ENCODE measurements around the gene RPS6KC1. TPM values are rescaled to one million over a fixed set of nuclear protein-coding genes. Genes with fewer than 3 reads are reported as not detected.

The RPS6KC1 gene
- total and polyA plus RNA-seq, 2 of the 4 experiments (the other 2 are of a cell fraction): 7.9 to 23.7 TPM

- H3K4me1 ChIP-seq (ENCODE audit: control insufficient read depth, insufficient read depth, low read length): no peaks in the 10 kb centered on the region
- intact Hi-C loops (cut with micrococcal nuclease): no loop called here
- no peak overlapping the region for H3K9ac ChIP-seq (ENCODE audit: low read depth, low read length)
- WGBS, 2 experiments (ENCODE audit: extremely low coverage in 2 of 2, insufficient read length in 1 of 2): 100% methylated on average over 1 of the region's 5 CpGs; no CpG with 5 or more reads in 1 of the 2 experiments
- no peaks in the 10 kb centered on the region for H3K36me3 ChIP-seq (ENCODE audit: control insufficient read depth, insufficient read depth, low read length)
- in situ Hi-C loops (cut with MboI; ENCODE audit: low sequenced_read_pairs): no loop called here
- ChIA-PET POLR2A (ENCODE audit: unreplicated experiment) (no interaction called here), CTCF (interaction anchor here (1.5 kb wide), 1 partner anchor 9 kb away, joined by 3 read pairs; no protein-coding TSS in a partner anchor)
- no peak overlapping the region for H2BK15ac ChIP-seq (ENCODE audit: low read depth, low read length)
- dilution Hi-C loops (cut with HindIII; ENCODE audit: low sequenced_read_pairs, unreplicated experiment): no loop called here
- H3K27ac ChIP-seq (ENCODE audit: insufficient read depth, low read length): no peak overlapping the region
- no peak overlapping the region for H2BK20ac ChIP-seq (ENCODE audit: low read depth, low read length)
- H4K5ac ChIP-seq (ENCODE audit: low read depth, low read length): no peak overlapping the region
- no peak overlapping the region for H4K8ac ChIP-seq (ENCODE audit: low read depth in 2 of 2, low read length in 2 of 2)
- DNase-seq (no peak), ATAC-seq (ENCODE audit: low read depth) (no peak)
- H3K9me3 ChIP-seq (ENCODE audit: control insufficient read depth, insufficient read depth, low read length): no peaks in the 10 kb centered on the region
- no peaks in the 10 kb centered on the region for H4K20me1 ChIP-seq (ENCODE audit: insufficient read depth, low read length)
- no peak overlapping the region for H2AK9ac ChIP-seq (replicated peaks; ENCODE audit: low read depth, low read length, poor library complexity)
- no peaks in the 10 kb centered on the region for H3K27me3 ChIP-seq (ENCODE audit: control insufficient read depth, insufficient read depth, low read length)
- H2AK5ac ChIP-seq (ENCODE audit: low read depth, low read length): no peak overlapping the region
- H2BK5ac ChIP-seq (ENCODE audit: low read depth, low read length, poor library complexity, severe bottlenecking): no peak overlapping the region
- no peak overlapping the region for H2AFZ ChIP-seq (replicated peaks; ENCODE audit: low read length, poor library complexity)
- no peak for TF ChIP-seq SMC3 (IDR thresholded peaks at IDR 0.05; ENCODE audit: low read depth, low read length)
- no peak for TF ChIP-seq RAD21 (IDR thresholded peaks at IDR 0.05; ENCODE audit: low read length)
- no peak for TF ChIP-seq NFE2L2 (IDR thresholded peaks at IDR 0.05; ENCODE audit: low read depth, low read length)
- TF ChIP-seq MXI1 (IDR thresholded peaks at IDR 0.05; ENCODE audit: borderline replicate concordance, low read depth, low read length): no peak
- TF ChIP-seq, protein P1, sequence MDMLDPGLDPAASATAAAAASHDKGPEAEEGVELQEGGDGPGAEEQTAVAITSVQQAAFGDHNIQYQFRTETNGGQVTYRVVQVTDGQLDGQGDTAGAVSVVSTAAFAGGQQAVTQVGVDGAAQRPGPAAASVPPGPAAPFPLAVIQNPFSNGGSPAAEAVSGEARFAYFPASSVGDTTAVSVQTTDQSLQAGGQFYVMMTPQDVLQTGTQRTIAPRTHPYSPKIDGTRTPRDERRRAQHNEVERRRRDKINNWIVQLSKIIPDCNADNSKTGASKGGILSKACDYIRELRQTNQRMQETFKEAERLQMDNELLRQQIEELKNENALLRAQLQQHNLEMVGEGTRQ (IDR thresholded peaks at IDR 0.05; ENCODE audit: low read depth, low read length): no peak
- TF ChIP-seq CEBPB (IDR thresholded peaks at IDR 0.05; ENCODE audit: low read depth, low read length): no peak
- BruUV-seq (replicated peaks): no TSS peak
- no peak overlapping the region for H3K14ac ChIP-seq (replicated peaks; ENCODE audit: low read depth, low read length)
- H3K4ac ChIP-seq (ENCODE audit: low read depth, low read length): no peak overlapping the region
- no peak overlapping the region for H3K23ac ChIP-seq (ENCODE audit: low read depth, low read length)
- H3K56ac ChIP-seq (ENCODE audit: extremely low read depth, insufficient read depth, low read length): no peak overlapping the region
- no peak overlapping the region for H2BK120ac ChIP-seq (ENCODE audit: low read depth, low read length)
- H3K4me2 ChIP-seq (ENCODE audit: low read depth, low read length): no peak overlapping the region
- no peak overlapping the region for H4K91ac ChIP-seq (ENCODE audit: insufficient read depth, low read depth, low read length)
- H3K9me1 ChIP-seq (ENCODE audit: insufficient read depth, low read length): no peaks in the 10 kb centered on the region
- no peak overlapping the region for H3K4me3 ChIP-seq (ENCODE audit: insufficient read depth, low read depth, low read length)
- no peak overlapping the region for H3K18ac ChIP-seq (ENCODE audit: low read depth, low read length)
- no peaks in the 10 kb centered on the region for H3K79me1 ChIP-seq (ENCODE audit: low read depth in 1 of 2, low read length in 2 of 2)
Observed at GRCh38 chr1:213297021-213297420, 246.0 kb downstream of the RPS6KC1 start.
